ENCODE data around the gene CDC26. TPM values are rescaled to one million over a fixed set of nuclear protein-coding genes. Genes with fewer than 3 reads are reported as not detected.

Gene CDC26
- total RNA-seq, 1 donor from 2014 or later = 22.1 TPM

DNA sequence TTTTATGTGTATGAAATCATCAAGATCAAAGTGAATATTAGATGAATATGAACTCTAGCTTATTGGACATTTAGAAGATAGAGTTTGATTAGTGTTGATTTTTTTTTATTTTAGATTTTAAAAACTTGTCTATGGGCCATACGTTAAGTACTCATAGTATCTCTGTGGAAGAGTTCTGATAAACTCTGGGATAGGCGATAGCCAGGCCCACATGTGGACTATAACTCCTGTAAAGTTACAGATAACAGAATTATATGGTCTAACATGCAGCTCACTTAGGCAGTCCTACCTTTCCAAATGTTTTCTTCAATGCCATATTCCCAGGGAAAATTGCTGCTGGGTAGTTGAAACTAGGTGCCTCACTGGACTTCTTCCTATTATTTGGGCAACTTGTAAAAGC, 43.7 kb downstream of the CDC26 start:
- TF ChIP-seq, protein P1, sequence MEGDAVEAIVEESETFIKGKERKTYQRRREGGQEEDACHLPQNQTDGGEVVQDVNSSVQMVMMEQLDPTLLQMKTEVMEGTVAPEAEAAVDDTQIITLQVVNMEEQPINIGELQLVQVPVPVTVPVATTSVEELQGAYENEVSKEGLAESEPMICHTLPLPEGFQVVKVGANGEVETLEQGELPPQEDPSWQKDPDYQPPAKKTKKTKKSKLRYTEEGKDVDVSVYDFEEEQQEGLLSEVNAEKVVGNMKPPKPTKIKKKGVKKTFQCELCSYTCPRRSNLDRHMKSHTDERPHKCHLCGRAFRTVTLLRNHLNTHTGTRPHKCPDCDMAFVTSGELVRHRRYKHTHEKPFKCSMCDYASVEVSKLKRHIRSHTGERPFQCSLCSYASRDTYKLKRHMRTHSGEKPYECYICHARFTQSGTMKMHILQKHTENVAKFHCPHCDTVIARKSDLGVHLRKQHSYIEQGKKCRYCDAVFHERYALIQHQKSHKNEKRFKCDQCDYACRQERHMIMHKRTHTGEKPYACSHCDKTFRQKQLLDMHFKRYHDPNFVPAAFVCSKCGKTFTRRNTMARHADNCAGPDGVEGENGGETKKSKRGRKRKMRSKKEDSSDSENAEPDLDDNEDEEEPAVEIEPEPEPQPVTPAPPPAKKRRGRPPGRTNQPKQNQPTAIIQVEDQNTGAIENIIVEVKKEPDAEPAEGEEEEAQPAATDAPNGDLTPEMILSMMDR (IDR thresholded peaks at IDR 0.05; ENCODE audit: insufficient read depth, low read length, poor library complexity, severe bottlenecking) = no peak
- H3K4me3 ChIP-seq (ENCODE audit: low read depth, low read length) = no peak overlapping the region
- H3K36me3 ChIP-seq (ENCODE audit: control insufficient read depth, insufficient read depth, low read length) = no peaks in the 10 kb centered on the region
- H3K27me3 ChIP-seq (ENCODE audit: control insufficient read depth, insufficient read depth, low read length) = no peaks in the 10 kb centered on the region
- no peak for DNase-seq (ENCODE audit: low read depth)

DNA sequence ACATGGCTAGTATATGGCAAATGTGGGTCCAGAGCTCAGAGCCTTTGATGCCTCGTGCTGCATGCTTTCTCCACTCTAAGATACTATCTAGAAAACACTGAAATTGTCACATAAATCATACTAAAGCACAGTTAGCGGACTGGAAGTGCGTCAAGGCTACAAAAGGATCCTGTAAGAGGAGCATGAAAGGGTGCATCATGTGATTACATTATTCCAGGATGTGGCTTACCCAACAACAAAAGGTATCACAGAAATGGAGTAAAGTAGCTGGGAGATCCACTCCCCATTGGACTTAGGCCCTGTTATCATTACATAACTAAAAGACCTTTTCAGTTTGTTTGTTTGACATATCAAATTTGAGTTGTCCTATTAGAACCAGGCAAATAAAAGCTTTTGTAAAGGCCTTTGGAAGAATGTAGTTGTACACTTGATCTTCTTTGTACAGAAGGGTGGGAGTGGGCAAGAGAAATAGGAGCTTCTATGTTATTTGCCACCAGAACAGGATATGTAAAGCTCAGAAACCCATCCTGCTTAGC, 47.2 kb downstream of the CDC26 start:
- TF ChIP-seq, protein P1 (IDR thresholded peaks at IDR 0.05; ENCODE audit: insufficient read depth, low read length, poor library complexity, severe bottlenecking) = no peak

DNA sequence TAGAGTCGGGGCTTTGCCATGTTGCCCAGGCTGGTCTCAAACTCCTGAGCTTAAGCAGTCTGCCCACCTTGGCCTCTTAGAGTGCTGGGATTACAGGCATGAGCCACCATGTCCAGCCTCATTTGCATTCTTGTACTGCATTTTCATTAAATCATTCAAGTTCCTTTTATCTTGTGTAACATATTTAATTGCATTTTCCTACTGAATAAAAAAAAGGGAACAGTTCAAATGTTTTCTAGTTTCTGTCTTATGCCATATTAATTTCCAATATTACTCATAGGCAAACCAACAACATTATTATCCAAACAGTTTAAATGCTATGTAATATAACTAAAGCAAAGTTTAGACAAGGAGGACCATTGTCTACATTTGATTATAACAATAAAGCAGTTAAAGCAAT, 47.9 kb downstream of the CDC26 start:
- H3K27me3 ChIP-seq (ENCODE audit: control insufficient read depth, insufficient read depth, low read length) = no peaks in the 10 kb centered on the region
- DNase-seq (ENCODE audit: low read depth) = no peak
- TF ChIP-seq, protein P1 (IDR thresholded peaks at IDR 0.05; ENCODE audit: insufficient read depth, low read length, poor library complexity, severe bottlenecking) = no peak
- no peak overlapping the region for H3K4me3 ChIP-seq (ENCODE audit: low read depth, low read length)
- H3K36me3 ChIP-seq (ENCODE audit: control insufficient read depth, insufficient read depth, low read length) = no peaks in the 10 kb centered on the region

More for the DNA sequence above, 47.2 kb downstream of the CDC26 start:
- DNase-seq (ENCODE audit: low read depth) = no peak
- Histone ChIP-seq H3K36me3 (ENCODE audit: control insufficient read depth, insufficient read depth, low read length) (no peaks in the 10 kb centered on the region), H3K4me3 (ENCODE audit: low read depth, low read length) (no peak overlapping the region), H3K27me3 (ENCODE audit: control insufficient read depth, insufficient read depth, low read length) (no peaks in the 10 kb centered on the region)

DNA sequence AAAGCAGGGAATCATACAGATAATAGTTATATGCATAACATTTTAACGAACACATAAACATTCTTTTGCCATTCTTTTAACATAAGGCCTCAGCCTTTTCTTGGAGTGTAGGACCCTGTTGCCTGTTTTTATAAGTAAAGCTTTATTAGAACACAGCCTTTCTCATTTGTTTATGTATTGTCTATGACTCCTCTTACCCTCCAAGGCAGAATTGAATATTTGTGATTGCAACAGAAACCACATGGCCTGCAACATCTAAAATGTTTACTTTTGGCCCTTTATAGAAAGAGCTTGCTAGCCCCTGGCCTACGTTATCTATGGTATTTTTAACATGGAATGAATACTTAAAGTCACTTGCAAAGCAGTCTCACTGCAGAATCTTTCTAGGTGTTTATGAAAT, 51.4 kb downstream of the CDC26 start:
- Histone ChIP-seq H3K4me3 (ENCODE audit: low read depth, low read length) (no peak overlapping the region), H3K27me3 (ENCODE audit: control insufficient read depth, insufficient read depth, low read length) (no peaks in the 10 kb centered on the region), H3K36me3 (ENCODE audit: control insufficient read depth, insufficient read depth, low read length) (no peaks in the 10 kb centered on the region)
- TF ChIP-seq, protein P1 (IDR thresholded peaks at IDR 0.05; ENCODE audit: insufficient read depth, low read length, poor library complexity, severe bottlenecking) = no peak
- DNase-seq (ENCODE audit: low read depth) = no peak

DNA sequence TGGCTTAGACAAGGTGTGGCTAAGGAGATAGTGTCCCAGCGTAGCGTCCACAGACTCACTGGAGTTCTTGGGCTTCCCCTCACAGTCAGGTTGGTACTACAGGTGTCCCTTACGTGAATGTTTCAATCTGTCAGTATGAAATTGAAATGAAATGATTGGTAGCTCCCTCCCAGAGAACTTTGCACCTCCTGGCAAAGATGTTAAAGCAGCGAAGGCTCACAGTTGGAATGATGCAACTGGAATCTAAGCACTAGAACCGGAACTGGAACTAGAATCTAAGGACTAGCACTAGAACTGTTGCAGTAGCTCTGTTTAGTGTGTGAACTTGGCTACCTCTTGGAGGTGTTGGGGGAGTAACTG, 52.9 kb downstream of the CDC26 start:
- peak overlapping the region; percentile 99 for H3K4me3 ChIP-seq (ENCODE audit: low read depth, low read length)
- TF ChIP-seq, protein P1 (IDR thresholded peaks at IDR 0.05; ENCODE audit: insufficient read depth, low read length, poor library complexity, severe bottlenecking) = no peak
- no peak for DNase-seq (ENCODE audit: low read depth)
- no peaks in the 10 kb centered on the region for H3K27me3 ChIP-seq (ENCODE audit: control insufficient read depth, insufficient read depth, low read length)
- H3K36me3 ChIP-seq (ENCODE audit: control insufficient read depth, insufficient read depth, low read length) = no peaks in the 10 kb centered on the region

DNA sequence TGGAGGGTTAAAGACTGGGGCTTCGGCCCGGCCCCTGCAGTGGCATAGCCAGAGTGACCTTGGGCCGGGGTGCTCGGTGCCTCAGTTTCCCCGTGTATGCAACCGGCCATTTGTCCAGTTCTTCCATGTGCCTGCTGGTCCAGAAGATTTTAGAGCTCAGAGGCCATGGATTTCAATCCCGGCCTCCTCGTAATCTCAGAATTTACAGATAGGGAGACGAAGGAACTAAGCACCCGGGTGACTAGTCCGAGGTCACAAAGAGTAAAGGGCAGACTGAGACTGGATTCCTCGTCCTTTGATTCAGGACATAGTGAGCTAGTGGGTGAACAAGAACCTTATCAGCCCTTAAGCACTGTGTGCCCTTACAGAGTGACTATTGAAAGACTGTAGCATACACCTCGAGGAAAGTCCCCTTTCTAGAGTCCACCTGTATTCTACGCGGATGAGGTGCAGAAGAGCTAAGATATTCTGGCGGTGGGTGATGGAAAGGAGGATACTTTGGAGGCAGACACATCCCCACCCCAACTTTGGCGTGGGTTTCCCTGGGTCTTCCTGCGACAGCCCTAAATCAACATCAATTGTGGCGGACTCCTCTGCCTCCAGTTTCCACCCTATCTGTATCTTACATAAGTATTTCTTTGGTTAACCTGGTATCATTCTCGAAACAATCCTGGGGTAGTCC, 53.4 kb downstream of the CDC26 start:
- H3K36me3 ChIP-seq (ENCODE audit: control insufficient read depth, insufficient read depth, low read length) = no peaks in the 10 kb centered on the region
- peak overlapping the region; percentile 99 for H3K4me3 ChIP-seq (ENCODE audit: low read depth, low read length)
- DNase-seq (ENCODE audit: low read depth) = no peak
- TF ChIP-seq, protein P1 (IDR thresholded peaks at IDR 0.05; ENCODE audit: insufficient read depth, low read length, poor library complexity, severe bottlenecking) = no peak
- no peaks in the 10 kb centered on the region for H3K27me3 ChIP-seq (ENCODE audit: control insufficient read depth, insufficient read depth, low read length)
